Measurements from ENCODE around the gene CYP2D6. TPM values are rescaled to one million over a fixed set of nuclear protein-coding genes. Genes with fewer than 3 reads are reported as not detected.

CYP2D6 gene
- total RNA-seq, 1 experiment from 2014 or later, result 2.7 TPM

- Histone ChIP-seq H3K4me3 (ENCODE audit: low read depth in 2 of 2, low read length in 2 of 2) (no peak overlapping the region), H3K36me3 (ENCODE audit: control insufficient read depth, insufficient read depth, low read length) (no peaks in the 10 kb centered on the region), H3K27me3 (ENCODE audit: control insufficient read depth, insufficient read depth, low read length) (no peaks in the 10 kb centered on the region), H3K9me3 (ENCODE audit: control insufficient read depth, insufficient read depth, low read depth, low read length) (no peaks in the 10 kb centered on the region), H3K4me1 (ENCODE audit: control insufficient read depth, insufficient read depth, low read length) (no peaks in the 10 kb centered on the region), H3K27ac (ENCODE audit: low read length) (no peak overlapping the region)
- in situ Hi-C loops (cut with HindIII; ENCODE audit: low pct_unique_long_range_greater_than_20kb, low sequenced_read_pairs), result no loop called here
- BruUV-seq (replicated peaks), result no TSS peak
- ATAC-seq (no peak), DNase-seq (ENCODE audit: low read depth, low spot score) (no peak)
- no peak for TF ChIP-seq CTCF (IDR thresholded peaks at IDR 0.05)
- TF ChIP-seq POLR2AphosphoS5 (IDR thresholded peaks at IDR 0.05; ENCODE audit: low read depth, low read length), result no peak
- TF ChIP-seq SIN3A (IDR thresholded peaks at IDR 0.05; ENCODE audit: borderline replicate concordance, insufficient read depth, low read depth, low read length), result no peak
- no peak for TF ChIP-seq TCF7L2 (IDR thresholded peaks at IDR 0.05; ENCODE audit: low read depth, low read length)
- no peak for TF ChIP-seq REST (IDR thresholded peaks at IDR 0.05; ENCODE audit: insufficient read depth in 1 of 2, low read depth in 2 of 2, low read length in 1 of 2)
- ChIA-PET POLR2A (no interaction called here), CTCF (no interaction called here)
- intact Hi-C loops (cut with micrococcal nuclease; ENCODE audit: unreplicated experiment), result no loop called here
Measured at GRCh38 chr22:42162728-42163489, 32.3 kb upstream of the CYP2D6 start.

GRCh38 chr22:42160830-42161696 is 30.5 kb upstream of the CYP2D6 start:
- CTCF ChIA-PET, result no interaction called here
- no TSS peak for BruUV-seq (replicated peaks)

More at GRCh38 chr22:42160830-42161696, 30.5 kb upstream of the CYP2D6 start:
- ATAC-seq (no peak), DNase-seq (ENCODE audit: low read depth, low spot score) (no peak)
- intact Hi-C loops (cut with micrococcal nuclease; ENCODE audit: unreplicated experiment), result no loop called here
- Histone ChIP-seq H3K36me3 (ENCODE audit: control insufficient read depth, insufficient read depth, low read length) (peaks cover 2% of the 10 kb centered on the region; the same call in 1 of the 2 replicates), H3K27me3 (ENCODE audit: control insufficient read depth, insufficient read depth, low read length) (no peaks in the 10 kb centered on the region), H3K27ac (ENCODE audit: low read length) (no peak overlapping the region), H3K4me1 (ENCODE audit: control insufficient read depth, insufficient read depth, low read length) (no peaks in the 10 kb centered on the region), H3K9me3 (ENCODE audit: control insufficient read depth, insufficient read depth, low read depth, low read length) (no peaks in the 10 kb centered on the region), H3K4me3 (ENCODE audit: low read depth in 2 of 2, low read length in 2 of 2) (no peak overlapping the region)
- POLR2A ChIA-PET, result no interaction called here
- in situ Hi-C loops (cut with HindIII; ENCODE audit: low pct_unique_long_range_greater_than_20kb, low sequenced_read_pairs), result no loop called here
- TF ChIP-seq POLR2AphosphoS5 (IDR thresholded peaks at IDR 0.05; ENCODE audit: low read depth, low read length) (no peak), CTCF (IDR thresholded peaks at IDR 0.05) (no peak), TCF7L2 (IDR thresholded peaks at IDR 0.05; ENCODE audit: low read depth, low read length) (no peak), SIN3A (IDR thresholded peaks at IDR 0.05; ENCODE audit: borderline replicate concordance, insufficient read depth, low read depth, low read length) (no peak), REST (IDR thresholded peaks at IDR 0.05; ENCODE audit: insufficient read depth in 1 of 2, low read depth in 2 of 2, low read length in 1 of 2) (no peak)
